Stimulated activated memory B cell treated with anti-CD40 and anti-IgM and Interleukin-4, amounts not matched to agents 10 μg/mL and 1 μg/mL and 100 μg/mL, for 72 hours (primary cell): Measurements from ENCODE around the gene PRDM1.
A peak's percentile ranks its signal among the peaks of the same experiment; 100 is the strongest.

Source experiments
- ATAC-seq: fragments of 150-1000 bp; cut with Tn5 transposase; 2 replicates; pipeline ENCODE4 v1.10.0; 2021
- H3K27ac Mint-ChIP-seq: one replicate; pipeline ENCODE4 v1.8.0; 2022; ENCODE audit warnings: mild to moderate bottlenecking, mixed read lengths
- H3K27me3 Mint-ChIP-seq: one replicate; pipeline ENCODE4 v1.8.0; 2022; ENCODE audit warnings: mixed read lengths
- H3K36me3 Mint-ChIP-seq: one replicate; pipeline ENCODE4 v1.8.0; 2022; ENCODE audit warnings: mixed read lengths
- H3K4me1 Mint-ChIP-seq: one replicate; pipeline ENCODE4 v1.8.0; 2022; ENCODE audit warnings: mixed read lengths
- H3K4me3 Mint-ChIP-seq: one replicate; pipeline ENCODE4 v1.8.0; 2022; ENCODE audit warnings: mild to moderate bottlenecking, moderate library complexity, mixed read lengths
- H3K9me3 Mint-ChIP-seq: one replicate; pipeline ENCODE4 v1.8.0; 2022; ENCODE audit warnings: mixed read lengths

PRDM1 gene

GRCh38 chr6:106126482-106126881 lies 40.3 kb downstream of the PRDM1 start:
- Mint-ChIP-seq H3K27me3 (no peaks in the 10 kb centered on the region), H3K9me3 (no peaks in the 10 kb centered on the region), H3K4me1 (peaks cover 30% of the 10 kb centered on the region), H3K36me3 (no peaks in the 10 kb centered on the region), H3K27ac (peak overlapping the region; percentile 85), H3K4me3 (peak overlapping the region; percentile 73)
- no peak for ATAC-seq

DNA sequence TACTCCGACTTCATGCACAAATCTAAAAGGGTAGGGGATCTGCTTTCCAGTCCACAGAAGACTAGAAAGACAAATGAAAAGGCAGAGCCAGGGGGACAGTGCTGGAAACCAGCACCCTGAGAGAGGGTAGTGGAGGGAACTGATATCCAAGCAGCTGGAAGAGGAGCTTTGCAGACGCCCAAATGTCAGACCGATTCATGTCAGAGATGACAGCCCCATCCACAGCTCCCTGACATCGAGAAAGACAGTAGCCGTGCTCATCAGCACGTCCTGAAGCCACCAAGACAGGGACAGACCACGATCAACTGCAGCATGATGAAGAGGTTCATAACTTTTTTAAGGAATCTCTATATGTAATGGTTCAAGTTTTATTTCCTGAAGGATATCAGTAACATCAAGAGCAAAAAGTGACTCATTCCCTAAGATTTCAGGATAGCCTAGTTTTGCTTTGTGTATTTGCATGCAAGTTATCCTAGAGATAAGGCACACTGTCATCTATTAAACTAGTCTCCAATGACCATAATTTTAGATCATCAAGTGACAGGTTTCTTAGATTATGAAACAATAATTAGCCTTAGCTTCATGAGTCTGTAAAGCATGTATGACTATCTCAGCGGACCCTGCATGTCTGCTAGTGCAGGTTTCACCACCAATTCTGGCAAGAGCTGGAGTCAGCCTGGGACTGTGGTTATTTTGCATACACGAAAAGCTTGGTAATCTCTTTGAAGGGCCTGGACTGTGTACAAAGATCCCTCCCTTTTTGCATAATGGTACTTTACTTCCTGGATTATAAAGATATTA lies 43.0 kb downstream of the PRDM1 start:
- Mint-ChIP-seq H3K36me3 (no peaks in the 10 kb centered on the region), H3K27ac (peak overlapping the region; percentile 29), H3K4me1 (peaks cover 26% of the 10 kb centered on the region), H3K27me3 (no peaks in the 10 kb centered on the region), H3K9me3 (no peaks in the 10 kb centered on the region), H3K4me3 (no peak overlapping the region)
- no peak for ATAC-seq

GRCh38 chr6:106132153-106132698 lies 46.1 kb downstream of the PRDM1 start:
- Mint-ChIP-seq H3K9me3 (no peaks in the 10 kb centered on the region), H3K27ac (no peak overlapping the region)

DNA sequence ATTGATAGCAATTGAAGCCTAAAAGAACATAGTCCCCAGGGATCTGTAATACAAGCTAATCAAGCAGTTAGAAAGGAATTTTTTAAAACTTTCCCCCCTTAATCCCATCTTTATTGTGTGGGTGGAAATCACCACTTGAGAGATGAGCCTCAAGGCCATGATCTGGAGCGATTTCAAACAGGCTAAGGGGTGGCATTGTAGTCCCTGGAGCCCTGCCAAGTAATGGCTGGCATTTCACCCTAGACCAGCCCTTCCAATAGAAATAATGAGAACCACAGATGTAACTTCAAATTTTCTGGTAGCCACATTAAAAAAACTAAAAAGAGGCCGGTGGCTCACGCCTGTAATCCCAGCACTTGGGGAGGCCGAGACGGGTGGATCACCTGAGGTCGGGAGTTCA lies 46.9 kb downstream of the PRDM1 start:
- peaks cover 8% of the 10 kb centered on the region for H3K4me1 Mint-ChIP-seq
- no peak for ATAC-seq
- no peak overlapping the region for H3K4me3 Mint-ChIP-seq
- no peak overlapping the region for H3K27ac Mint-ChIP-seq
- H3K36me3 Mint-ChIP-seq: no peaks in the 10 kb centered on the region
- no peaks in the 10 kb centered on the region for H3K27me3 Mint-ChIP-seq
- no peaks in the 10 kb centered on the region for H3K9me3 Mint-ChIP-seq

More at GRCh38 chr6:106132153-106132698, 46.1 kb downstream of the PRDM1 start:
- H3K36me3 Mint-ChIP-seq: no peaks in the 10 kb centered on the region
- no peak overlapping the region for H3K4me3 Mint-ChIP-seq
- ATAC-seq: no peak
- peaks cover 4% of the 10 kb centered on the region for H3K4me1 Mint-ChIP-seq
- no peaks in the 10 kb centered on the region for H3K27me3 Mint-ChIP-seq

GRCh38 chr6:106134087-106134770 lies 48.1 kb downstream of the PRDM1 start:
- Mint-ChIP-seq H3K4me1 (peaks cover 12% of the 10 kb centered on the region), H3K27ac (no peak overlapping the region), H3K27me3 (no peaks in the 10 kb centered on the region), H3K9me3 (no peaks in the 10 kb centered on the region), H3K4me3 (no peak overlapping the region), H3K36me3 (no peaks in the 10 kb centered on the region)
- no peak for ATAC-seq

DNA sequence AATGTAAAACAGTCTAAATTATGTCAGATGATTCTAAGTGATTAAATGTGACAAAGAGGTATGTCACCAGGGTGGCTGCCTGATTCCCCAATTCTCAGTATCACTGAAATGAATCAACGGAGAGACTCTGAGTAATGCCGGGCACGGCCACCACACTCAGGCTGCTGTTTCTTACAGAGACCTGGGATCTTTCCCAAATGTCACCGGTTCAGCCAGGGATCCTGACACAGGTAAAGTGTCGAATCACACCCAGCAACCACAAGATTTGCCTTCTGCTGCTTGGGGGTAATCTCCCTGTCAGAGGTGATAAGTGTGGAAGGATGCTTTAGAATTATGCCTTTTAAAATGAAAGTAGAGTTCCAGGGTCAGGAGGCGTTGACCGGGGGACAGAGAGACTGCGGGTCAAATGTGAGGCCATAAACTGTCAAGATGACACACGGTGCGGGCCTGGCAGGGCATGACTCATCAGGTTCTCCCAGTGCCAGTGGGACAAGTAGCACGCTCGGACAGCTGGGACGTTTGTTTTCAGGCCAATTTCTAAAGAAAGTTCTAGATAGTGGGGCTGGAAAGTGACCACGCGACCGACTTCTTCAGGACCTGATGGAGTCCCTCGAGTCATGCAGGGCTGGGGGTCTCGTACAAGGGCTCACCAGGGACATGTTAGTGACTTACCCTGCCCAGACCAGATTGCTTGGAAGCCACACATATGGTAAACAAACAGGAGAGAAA lies 48.9 kb downstream of the PRDM1 start:
- peaks cover 12% of the 10 kb centered on the region for H3K4me1 Mint-ChIP-seq
- H3K36me3 Mint-ChIP-seq: no peaks in the 10 kb centered on the region
- H3K4me3 Mint-ChIP-seq: no peak overlapping the region

DNA sequence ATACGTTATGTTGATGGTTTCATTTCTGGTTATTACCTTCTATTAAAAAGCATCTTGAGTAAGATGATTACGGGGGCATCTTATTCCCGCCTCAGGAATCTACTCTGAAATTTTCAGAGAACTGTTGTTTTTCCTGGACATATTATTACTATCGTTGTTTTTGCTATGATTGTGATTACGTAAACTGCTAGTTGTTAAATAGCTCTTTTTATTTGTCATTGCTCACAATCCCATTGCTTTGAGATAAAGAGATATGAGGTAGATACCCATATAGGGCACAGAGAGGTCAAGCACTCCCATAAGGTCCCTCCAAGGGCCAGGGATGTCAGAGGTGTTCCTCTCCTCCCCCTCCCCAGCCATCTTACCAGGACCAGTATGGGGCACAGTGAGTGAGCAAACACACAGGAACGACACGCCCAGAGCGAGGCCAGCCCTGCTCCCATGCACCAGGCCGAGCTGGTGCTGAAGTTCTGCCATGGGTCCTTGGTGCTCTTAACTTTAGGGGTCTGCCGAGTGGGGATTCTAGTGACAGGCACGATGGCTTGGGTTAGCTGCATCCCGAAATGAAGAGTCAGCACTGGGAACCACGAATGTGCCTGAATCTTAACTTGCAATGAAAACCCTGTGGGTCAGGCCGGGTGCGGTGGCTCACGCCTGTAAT lies 49.9 kb downstream of the PRDM1 start:
- no peaks in the 10 kb centered on the region for H3K9me3 Mint-ChIP-seq
- H3K27me3 Mint-ChIP-seq: no peaks in the 10 kb centered on the region
- H3K4me1 Mint-ChIP-seq: peaks cover 12% of the 10 kb centered on the region
- H3K4me3 Mint-ChIP-seq: no peak overlapping the region
- no peak overlapping the region for H3K27ac Mint-ChIP-seq
- no peak for ATAC-seq
- no peaks in the 10 kb centered on the region for H3K36me3 Mint-ChIP-seq

More for the DNA sequence above, 48.9 kb downstream of the PRDM1 start:
- no peaks in the 10 kb centered on the region for H3K9me3 Mint-ChIP-seq
- no peak for ATAC-seq
- no peak overlapping the region for H3K27ac Mint-ChIP-seq
- no peaks in the 10 kb centered on the region for H3K27me3 Mint-ChIP-seq

DNA sequence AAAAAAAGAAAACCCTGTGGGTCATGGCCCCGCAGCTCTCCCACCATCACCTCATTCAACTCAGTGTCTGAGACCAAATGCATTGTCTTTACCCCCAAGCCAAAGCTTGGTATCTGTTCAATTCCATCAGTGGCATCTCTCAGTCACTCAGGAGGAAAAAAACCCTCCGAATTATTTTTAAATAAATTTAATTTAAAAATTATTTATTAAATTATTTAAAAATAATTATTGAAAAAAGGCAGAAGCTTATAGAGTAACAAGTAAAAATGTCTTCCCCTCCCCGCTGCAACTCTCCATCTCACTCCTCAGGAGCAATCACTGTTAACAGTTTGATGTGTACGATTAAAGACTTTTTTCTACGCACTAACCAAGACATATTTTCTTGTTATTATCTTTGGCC lies 50.7 kb downstream of the PRDM1 start:
- Mint-ChIP-seq H3K4me1 (peaks cover 19% of the 10 kb centered on the region), H3K36me3 (no peaks in the 10 kb centered on the region), H3K4me3 (no peak overlapping the region), H3K27ac (no peak overlapping the region), H3K9me3 (no peaks in the 10 kb centered on the region), H3K27me3 (no peaks in the 10 kb centered on the region)
- ATAC-seq: no peak

- Mint-ChIP-seq H3K4me3 (no peak overlapping the region), H3K36me3 (no peaks in the 10 kb centered on the region), H3K27me3 (no peaks in the 10 kb centered on the region), H3K27ac (peak overlapping the region; percentile 5), H3K9me3 (no peaks in the 10 kb centered on the region), H3K4me1 (peaks cover 30% of the 10 kb centered on the region)
- ATAC-seq: peak; percentile 69
Measured at GRCh38 chr6:106138151-106138550, 52.0 kb downstream of the PRDM1 start.

DNA sequence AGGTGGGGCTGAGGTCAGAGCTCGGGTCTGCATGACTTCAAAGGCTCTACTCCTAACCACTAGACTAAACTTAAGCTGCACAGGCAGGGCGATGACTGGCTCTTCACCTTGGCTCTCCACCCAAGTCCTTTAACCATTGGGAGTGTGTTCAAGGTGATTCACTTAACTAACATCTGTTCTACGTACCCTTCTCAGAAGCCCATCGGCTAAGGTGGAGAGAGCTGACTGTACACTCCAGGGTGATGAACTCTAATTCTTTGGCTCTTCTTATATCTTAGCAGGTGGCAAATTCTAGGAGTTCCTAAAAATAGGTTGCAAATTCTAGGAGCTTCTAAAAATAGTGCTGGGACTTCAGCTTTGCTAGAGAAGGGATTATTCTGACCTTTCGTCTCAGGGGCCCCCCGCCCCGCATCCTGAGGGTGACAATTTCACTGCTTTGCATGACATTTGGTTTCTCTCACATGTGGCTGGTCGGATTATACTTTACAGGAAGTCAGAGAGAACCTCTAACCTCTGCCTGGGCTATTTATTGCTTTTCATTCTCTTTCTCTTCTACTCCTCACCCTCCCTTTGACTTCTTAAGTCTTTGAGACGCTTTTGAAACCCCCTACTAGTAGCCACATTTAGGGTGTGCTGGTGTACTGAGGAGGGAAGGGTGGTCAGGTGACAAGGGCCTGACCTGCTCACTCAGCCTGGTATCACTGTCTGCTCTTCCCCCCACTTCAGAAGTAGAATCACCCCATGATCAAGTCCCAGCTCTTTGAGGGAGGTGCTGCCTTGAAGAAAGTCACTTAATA lies 55.5 kb downstream of the PRDM1 start:
- Mint-ChIP-seq H3K27ac (peak overlapping the region; percentile 89), H3K36me3 (no peaks in the 10 kb centered on the region), H3K4me1 (peaks cover 44% of the 10 kb centered on the region), H3K27me3 (no peaks in the 10 kb centered on the region), H3K4me3 (peak overlapping the region; percentile 33), H3K9me3 (no peaks in the 10 kb centered on the region)
- ATAC-seq: peak; percentile 76

DNA sequence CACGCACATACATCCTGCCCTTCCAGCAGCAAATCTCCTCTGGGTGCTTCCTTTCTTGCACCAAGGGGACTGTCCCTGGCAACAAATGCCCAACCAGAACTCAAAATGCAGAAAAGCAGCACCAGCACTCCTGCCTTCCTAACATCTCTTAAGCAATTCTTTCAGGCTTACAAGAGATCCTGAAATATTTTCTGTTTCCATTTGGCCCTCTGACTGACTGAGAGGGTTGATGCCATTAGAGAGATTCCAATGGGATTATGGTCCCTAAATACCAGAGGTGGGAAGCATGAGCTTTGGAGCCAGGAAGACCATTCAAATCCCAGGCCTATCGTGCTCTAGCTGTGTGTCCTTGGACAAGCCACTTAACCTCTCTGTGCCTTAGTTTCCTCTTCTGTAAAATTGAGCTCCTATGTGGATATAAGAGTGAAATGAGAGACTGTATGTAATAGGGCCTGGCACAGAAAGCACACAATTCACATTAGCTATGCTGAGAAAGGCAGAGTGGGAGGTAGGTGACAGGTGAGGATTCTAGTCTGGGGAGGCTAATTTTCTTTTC lies 56.8 kb downstream of the PRDM1 start:
- H3K27me3 Mint-ChIP-seq: no peaks in the 10 kb centered on the region
- no peak overlapping the region for H3K4me3 Mint-ChIP-seq
- H3K9me3 Mint-ChIP-seq: no peaks in the 10 kb centered on the region
- peaks cover 45% of the 10 kb centered on the region for H3K4me1 Mint-ChIP-seq
- no peaks in the 10 kb centered on the region for H3K36me3 Mint-ChIP-seq
- H3K27ac Mint-ChIP-seq: peak overlapping the region; percentile 89
- ATAC-seq: no peak

GRCh38 chr6:106143665-106144064 lies 57.5 kb downstream of the PRDM1 start:
- no peaks in the 10 kb centered on the region for H3K36me3 Mint-ChIP-seq
- ATAC-seq: no peak
- H3K27me3 Mint-ChIP-seq: no peaks in the 10 kb centered on the region
- peaks cover 38% of the 10 kb centered on the region for H3K4me1 Mint-ChIP-seq
- H3K27ac Mint-ChIP-seq: no peak overlapping the region
- H3K4me3 Mint-ChIP-seq: no peak overlapping the region
- H3K9me3 Mint-ChIP-seq: no peaks in the 10 kb centered on the region

DNA sequence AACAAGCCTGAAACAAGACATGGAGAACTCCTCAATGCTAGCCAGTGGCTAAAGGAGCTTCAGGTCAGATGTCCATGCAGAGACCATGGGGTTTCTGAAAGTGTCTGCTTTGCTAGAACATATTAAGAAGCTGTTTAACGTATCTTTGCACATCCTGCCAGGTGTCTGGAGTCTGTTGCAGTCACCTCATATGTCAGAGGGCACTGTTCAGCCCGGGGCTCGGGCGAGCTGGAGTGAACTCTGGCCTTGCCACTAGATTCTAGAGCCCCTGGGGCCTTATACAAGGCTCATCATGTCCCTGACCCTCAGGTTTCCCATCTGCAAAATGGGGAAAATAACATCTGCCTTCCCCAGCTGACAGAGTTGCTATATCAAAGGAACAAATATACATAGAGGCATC lies 59.0 kb downstream of the PRDM1 start:
- Mint-ChIP-seq H3K27ac (no peak overlapping the region), H3K4me3 (no peak overlapping the region), H3K4me1 (peaks cover 44% of the 10 kb centered on the region), H3K36me3 (no peaks in the 10 kb centered on the region), H3K27me3 (no peaks in the 10 kb centered on the region), H3K9me3 (no peaks in the 10 kb centered on the region)
- ATAC-seq: no peak

- H3K27me3 Mint-ChIP-seq: no peaks in the 10 kb centered on the region
- peak overlapping the region; percentile 56 for H3K27ac Mint-ChIP-seq
- H3K4me1 Mint-ChIP-seq: peaks cover 44% of the 10 kb centered on the region
- H3K36me3 Mint-ChIP-seq: no peaks in the 10 kb centered on the region
- no peaks in the 10 kb centered on the region for H3K9me3 Mint-ChIP-seq
- ATAC-seq: no peak
- H3K4me3 Mint-ChIP-seq: no peak overlapping the region
Measured at GRCh38 chr6:106145741-106146227, 59.6 kb downstream of the PRDM1 start.
